GM18505 (cell line): ENCODE results near the gene FBXW7.
A peak's percentile ranks its signal among the peaks of the same experiment; 100 is the strongest.

Experiments
- ATAC-seq: cut with Tn5 transposase; IDR thresholded peaks from one replicate; pipeline ENCODE4 v1.9.1; 2021; ENCODE audit not compliant: unreplicated experiment
- POLR2A ChIP-seq: IDR thresholded peaks from 4 replicates; pipeline ENCODE4 v1.6.1; 2011; ENCODE audit warnings: borderline replicate concordance; ENCODE audit not compliant: insufficient read depth, insufficient read length; ENCODE audit errors: extremely low read depth

The FBXW7 gene

GRCh38 chr4:152535903-152536544 lies at the start of gene FBXW7:
TSS of gene FBXW7 (minus strand) at chr4:152536092. CDS start at chr4:152411803, 124,289 bp downstream.
- peak; percentile 86 for ATAC-seq
- peak; percentile 93 for TF ChIP-seq POLR2A

GRCh38 chr4:152585023-152585441 lies 49.1 kb upstream of the FBXW7 start:
- ATAC-seq, result no peak
- peak; percentile 21 for TF ChIP-seq POLR2A

- no peak for TF ChIP-seq POLR2A
- ATAC-seq, result no peak
These were observed 45.8 kb upstream of the FBXW7 start for GRCh38 chr4:152581536-152582160.

- no peak for TF ChIP-seq POLR2A
- ATAC-seq, result no peak
These were observed 44.0 kb upstream of the FBXW7 start for GRCh38 chr4:152579916-152580315.

- ATAC-seq, result no peak
- no peak for TF ChIP-seq POLR2A
These were observed 43.3 kb upstream of the FBXW7 start for GRCh38 chr4:152579107-152579764.

GRCh38 chr4:152578670-152579069 lies 42.8 kb upstream of the FBXW7 start:
- TF ChIP-seq POLR2A, result no peak
- ATAC-seq, result no peak

- ATAC-seq, result no peak
- no peak for TF ChIP-seq POLR2A
These were observed 42.0 kb upstream of the FBXW7 start for GRCh38 chr4:152577708-152578396.

GRCh38 chr4:152575533-152575932 lies 39.6 kb upstream of the FBXW7 start:
- no peak for TF ChIP-seq POLR2A
- no peak for ATAC-seq

- no peak for TF ChIP-seq POLR2A
- ATAC-seq, result no peak
These were observed 38.0 kb upstream of the FBXW7 start for GRCh38 chr4:152573861-152574260.

GRCh38 chr4:152572417-152573086 lies 36.7 kb upstream of the FBXW7 start:
- ATAC-seq, result no peak

GRCh38 chr4:152571770-152572169 lies 35.9 kb upstream of the FBXW7 start:
- no peak for ATAC-seq
- no peak for TF ChIP-seq POLR2A

More at GRCh38 chr4:152572417-152573086, 36.7 kb upstream of the FBXW7 start:
- TF ChIP-seq POLR2A, result no peak

- no peak for ATAC-seq
These were observed 35.4 kb upstream of the FBXW7 start for GRCh38 chr4:152571296-152571695.

GRCh38 chr4:152565333-152565732 lies 29.4 kb upstream of the FBXW7 start:
- no peak for TF ChIP-seq POLR2A
- ATAC-seq, result no peak

More at GRCh38 chr4:152571296-152571695, 35.4 kb upstream of the FBXW7 start:
- no peak for TF ChIP-seq POLR2A
